Fibroblast of peridontal ligament (primary cell): ENCODE measurements around the gene ZNF669.
"Not testable (repeated sequence)": the region's sequence is repeated elsewhere in the genome, so short reads cannot be mapped to it uniquely, and the experiment has no call there.

Experiments
- DNase-seq: peaks from one replicate; pipeline ENCODE4 v3.0.0-alpha.2; 2010; ENCODE audit errors: extremely low read depth

Gene ZNF669

GRCh38 chr1:247103859-247104591 lies at the start of gene ZNF669:
Gene ZNF669, minus strand, starts transcription at chr1:247104356. Its CDS starts 157 bp downstream, at chr1:247104199.
- DNase-seq: peak; percentile 95

GRCh38 chr1:247147781-247148180 lies 43.6 kb upstream of the ZNF669 start:
- DNase-seq: no peak

GRCh38 chr1:247147120-247147519 lies 43.0 kb upstream of the ZNF669 start:
- not testable (repeated sequence) for DNase-seq

- DNase-seq: no peak
Measured at GRCh38 chr1:247146671-247147070, 42.5 kb upstream of the ZNF669 start.

GRCh38 chr1:247145279-247145678 lies 41.1 kb upstream of the ZNF669 start:
- DNase-seq: no peak

- not testable (repeated sequence) for DNase-seq
Measured at GRCh38 chr1:247139557-247139956, 35.4 kb upstream of the ZNF669 start.

GRCh38 chr1:247131236-247131635 lies 27.1 kb upstream of the ZNF669 start:
- DNase-seq: no peak

- not testable (repeated sequence) for DNase-seq
Measured at GRCh38 chr1:247127519-247128282, 23.5 kb upstream of the ZNF669 start.

GRCh38 chr1:247126601-247127000 lies 22.4 kb upstream of the ZNF669 start:
- DNase-seq: not testable (repeated sequence)

GRCh38 chr1:247126166-247126565 lies 22.0 kb upstream of the ZNF669 start:
- not testable (repeated sequence) for DNase-seq

- no peak for DNase-seq
Measured at GRCh38 chr1:247121382-247121781, 17.2 kb upstream of the ZNF669 start.

GRCh38 chr1:247120408-247120668 lies 16.2 kb upstream of the ZNF669 start:
- not testable (repeated sequence) for DNase-seq

- no peak for DNase-seq
Measured at GRCh38 chr1:247119600-247120407, 15.6 kb upstream of the ZNF669 start.

GRCh38 chr1:247118946-247119446 lies 14.8 kb upstream of the ZNF669 start:
- DNase-seq: no peak

GRCh38 chr1:247115545-247115944 lies 11.4 kb upstream of the ZNF669 start:
- DNase-seq: no peak

GRCh38 chr1:247115141-247115510 lies 11.0 kb upstream of the ZNF669 start:
- DNase-seq: no peak

- no peak for DNase-seq
Measured at GRCh38 chr1:247114351-247115140, 10.4 kb upstream of the ZNF669 start.

- DNase-seq: no peak
Measured at GRCh38 chr1:247113733-247114271, 9.6 kb upstream of the ZNF669 start.

- no peak for DNase-seq
Measured at GRCh38 chr1:247113094-247113497, 8.9 kb upstream of the ZNF669 start.

- DNase-seq: no peak
Measured at GRCh38 chr1:247112479-247112781, 8.3 kb upstream of the ZNF669 start.

GRCh38 chr1:247111700-247112478 lies 7.7 kb upstream of the ZNF669 start:
- DNase-seq: peak; percentile 32
